Measurements from ENCODE around the gene PML. TPM values are rescaled to one million over a fixed set of nuclear protein-coding genes. Genes with fewer than 3 reads are reported as not detected.
"Not testable (repeated sequence)": the region's sequence is repeated elsewhere in the genome, so short reads cannot be mapped to it uniquely, and the experiment has no call there.

The PML gene
- total RNA-seq, 1 experiment from 2014 or later: 61.1 TPM

GRCh38 chr15:74037171-74038117 is 42.9 kb downstream of the PML start:
- no peak for DNase-seq (ENCODE audit: low spot score)

DNA sequence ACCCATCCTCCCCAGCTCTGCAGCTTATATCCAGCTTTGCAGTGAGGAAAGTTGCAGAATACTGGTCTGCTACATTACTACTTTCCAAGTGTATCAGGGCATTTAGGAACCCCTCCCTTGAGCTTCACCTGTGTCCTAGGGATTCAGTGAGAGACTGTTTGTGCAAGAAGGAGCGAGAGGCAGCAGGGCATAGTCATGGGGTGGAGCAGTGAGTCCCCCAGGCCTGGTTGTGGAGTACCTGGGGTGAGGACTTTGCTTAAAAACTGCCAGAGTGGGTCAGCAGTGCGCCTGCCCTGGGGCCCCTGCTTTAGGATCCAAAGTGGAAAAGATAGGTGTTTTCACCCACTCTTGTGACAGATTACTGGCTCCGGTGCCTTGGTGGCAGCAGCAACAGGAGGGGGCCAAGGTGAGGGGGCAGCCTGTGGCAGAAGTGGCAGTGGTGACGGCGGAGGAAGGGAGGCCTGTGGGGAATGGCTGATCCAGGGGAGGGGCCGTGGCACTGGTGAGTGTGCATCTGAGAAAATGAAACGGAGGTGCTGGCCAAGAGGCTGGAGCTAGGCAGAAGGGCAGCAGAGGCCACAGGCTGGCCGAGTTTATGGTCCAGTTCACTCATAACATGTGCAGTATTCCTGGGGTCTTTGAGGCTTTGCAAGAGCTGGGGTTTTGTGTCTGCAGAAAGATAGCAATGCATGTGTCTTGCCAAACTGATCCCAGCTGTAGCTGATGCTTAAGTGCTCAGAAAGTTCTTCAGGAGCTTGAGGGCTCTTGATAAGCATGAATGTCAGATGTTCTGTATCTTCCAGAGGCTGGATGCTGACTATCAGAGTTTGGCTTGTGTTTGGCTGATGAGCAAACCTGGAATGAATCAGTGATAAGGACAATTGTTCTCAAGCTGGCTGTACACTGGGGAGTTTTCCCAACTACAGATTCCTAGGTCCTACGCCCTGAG is 44.5 kb downstream of the PML start:
- DNase-seq (ENCODE audit: low spot score): peak; percentile 58

- no peak for DNase-seq (ENCODE audit: low spot score)
These were observed 45.1 kb downstream of the PML start for GRCh38 chr15:74039656-74040010.

DNA sequence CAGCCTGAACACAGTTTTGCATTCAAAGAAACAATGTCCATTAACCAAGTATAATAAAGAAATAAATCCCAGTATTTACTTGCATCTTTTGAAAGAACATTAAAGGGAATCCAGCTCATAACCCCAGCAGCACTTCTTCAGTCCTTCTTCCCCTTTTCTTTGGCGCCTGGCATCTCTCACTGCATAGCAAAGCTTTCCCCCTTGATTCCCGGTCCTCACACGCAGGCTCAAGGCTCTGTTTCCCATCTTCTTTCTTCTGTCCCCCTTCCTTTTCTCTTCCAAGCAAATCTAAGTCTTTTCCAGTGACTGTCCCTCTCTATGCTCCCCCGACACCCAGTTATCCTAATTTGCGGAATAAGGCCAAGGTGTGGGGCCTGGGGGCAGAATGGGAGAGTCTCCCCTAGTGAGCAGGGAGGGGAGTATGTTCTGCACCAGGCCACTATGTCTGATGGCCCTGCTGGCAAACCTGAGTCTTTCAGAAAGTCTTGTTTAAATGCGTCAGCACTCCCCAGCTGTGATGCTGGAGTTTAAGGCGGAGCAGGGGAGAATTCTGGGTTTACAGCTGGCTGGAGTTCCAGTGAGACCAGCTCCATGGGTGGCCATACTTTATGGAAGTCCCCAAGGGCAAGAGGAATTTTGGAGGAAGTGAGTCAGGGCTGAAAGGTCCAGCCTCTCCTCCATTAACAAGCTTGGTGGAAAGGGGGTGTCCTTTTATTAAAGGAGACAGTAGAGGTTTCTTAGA is 45.8 kb downstream of the PML start:
- DNase-seq (ENCODE audit: low spot score): peak; percentile 96

GRCh38 chr15:74041311-74041756 is 46.8 kb downstream of the PML start:
- no peak for DNase-seq (ENCODE audit: low spot score)

GRCh38 chr15:74041777-74042435 is 47.4 kb downstream of the PML start:
- no peak for DNase-seq (ENCODE audit: low spot score)

DNA sequence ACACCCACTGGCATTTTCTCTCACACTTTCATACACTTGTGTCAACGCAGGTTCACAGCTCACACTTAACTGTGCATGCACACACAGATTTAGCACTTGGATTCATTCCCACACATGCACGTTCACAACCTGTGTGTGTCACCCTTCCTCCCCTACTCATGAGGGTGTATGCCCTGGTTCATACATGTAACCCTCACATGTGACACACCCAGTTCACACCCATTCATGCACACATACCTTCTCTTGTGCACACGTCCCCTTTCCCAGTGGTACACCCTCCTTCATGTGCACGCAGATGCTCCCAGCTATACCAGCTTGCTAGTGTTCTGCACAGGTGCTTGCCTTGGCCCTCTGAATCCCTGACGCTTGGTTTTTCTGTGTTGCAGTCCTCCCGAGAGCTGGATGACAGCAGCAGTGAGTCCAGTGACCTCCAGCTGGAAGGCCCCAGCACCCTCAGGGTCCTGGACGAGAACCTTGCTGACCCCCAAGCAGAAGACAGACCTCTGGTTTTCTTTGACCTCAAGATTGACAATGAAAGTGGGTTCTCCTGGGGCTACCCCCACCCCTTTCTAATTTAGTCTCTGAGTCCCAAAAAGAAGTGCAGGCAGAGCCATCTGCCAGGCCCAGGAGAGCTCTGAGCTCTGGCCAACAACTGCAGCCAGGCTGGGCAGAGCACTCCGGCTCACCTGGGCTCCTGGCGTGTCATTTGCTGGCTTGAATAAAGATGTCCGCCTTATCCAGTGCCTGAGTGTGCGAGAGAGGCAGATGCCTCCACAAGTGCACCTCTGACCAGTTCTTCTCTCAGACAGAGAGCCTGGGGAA is 48.3 kb downstream of the PML start:
- no peak for DNase-seq (ENCODE audit: low spot score)

DNA sequence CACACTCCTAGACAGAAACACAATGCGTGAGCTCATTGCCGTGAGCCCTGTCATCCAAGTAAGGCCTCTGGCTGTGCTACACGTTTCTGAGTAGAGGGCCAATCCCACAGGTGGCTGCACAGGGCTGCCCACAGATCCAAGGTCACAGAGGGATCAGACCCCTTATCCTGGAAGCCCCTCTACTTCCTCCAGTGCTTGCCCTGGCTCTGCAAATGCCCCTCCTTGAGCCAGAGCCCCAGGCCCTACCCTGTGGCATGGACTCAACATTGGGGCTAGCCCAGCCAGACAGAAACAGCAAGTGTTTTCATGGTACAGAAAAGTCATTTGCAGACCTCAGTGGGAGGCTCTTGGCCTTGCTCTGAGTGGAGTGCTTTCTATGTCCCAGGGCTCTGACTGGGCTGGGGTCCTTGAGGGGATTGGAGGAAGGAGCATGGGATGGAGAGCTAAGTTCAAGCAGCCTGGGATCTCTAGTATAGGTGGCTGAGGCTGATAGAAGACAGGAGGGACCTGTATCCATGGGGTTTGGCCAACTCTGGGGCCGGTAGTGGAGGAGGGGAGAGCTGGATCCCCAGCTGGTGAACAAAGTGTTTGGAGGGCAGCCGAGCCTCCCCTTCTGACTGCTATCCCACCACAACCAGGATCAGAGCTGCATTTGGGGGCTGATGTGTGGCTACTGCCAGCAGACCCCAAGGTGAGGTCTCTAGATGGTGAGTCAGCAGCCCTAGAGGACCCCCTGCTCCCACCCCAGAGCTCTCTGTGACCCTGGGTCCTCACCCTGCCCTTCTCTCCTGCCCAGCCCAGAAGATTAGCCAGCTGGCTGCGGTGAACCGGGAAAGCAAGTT is 49.1 kb downstream of the PML start:
- no peak for DNase-seq (ENCODE audit: low spot score)

- no peak for DNase-seq (ENCODE audit: low spot score)
These were observed 50.0 kb downstream of the PML start for GRCh38 chr15:74044267-74045110.

- DNase-seq (ENCODE audit: low spot score): no peak
These were observed 50.7 kb downstream of the PML start for GRCh38 chr15:74045184-74045583.

DNA sequence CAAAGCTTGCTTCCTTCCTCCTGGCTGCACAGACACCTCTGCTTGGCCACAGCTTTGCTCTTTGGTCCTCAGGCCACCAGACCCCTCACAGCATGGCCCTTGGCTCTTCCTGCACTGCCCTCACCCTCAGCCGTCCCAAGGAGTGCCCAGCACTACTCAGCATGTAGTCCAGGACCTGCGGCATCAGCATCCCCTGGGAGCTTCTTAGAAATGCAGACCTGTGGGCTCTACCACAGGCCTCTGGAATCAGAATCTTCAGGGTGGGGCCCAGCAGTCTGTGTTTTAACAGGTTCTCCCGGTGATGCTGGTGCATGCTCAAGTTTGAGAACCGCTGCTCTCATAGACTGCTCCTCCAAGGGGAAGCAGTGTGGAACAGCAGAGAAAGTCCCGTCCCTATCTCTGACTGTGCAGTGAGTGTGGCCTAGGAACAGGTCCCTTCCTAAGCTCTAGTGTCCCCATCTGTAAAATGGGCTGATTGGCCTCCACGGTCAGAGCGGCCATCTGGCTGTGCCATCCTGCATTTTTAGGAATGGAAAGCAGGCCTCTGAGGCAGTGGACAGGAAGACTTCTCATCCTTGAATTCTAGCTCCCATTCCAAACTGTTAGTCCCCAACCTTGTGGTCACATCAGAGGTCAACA is 51.2 kb downstream of the PML start:
- no peak for DNase-seq (ENCODE audit: low spot score)

DNA sequence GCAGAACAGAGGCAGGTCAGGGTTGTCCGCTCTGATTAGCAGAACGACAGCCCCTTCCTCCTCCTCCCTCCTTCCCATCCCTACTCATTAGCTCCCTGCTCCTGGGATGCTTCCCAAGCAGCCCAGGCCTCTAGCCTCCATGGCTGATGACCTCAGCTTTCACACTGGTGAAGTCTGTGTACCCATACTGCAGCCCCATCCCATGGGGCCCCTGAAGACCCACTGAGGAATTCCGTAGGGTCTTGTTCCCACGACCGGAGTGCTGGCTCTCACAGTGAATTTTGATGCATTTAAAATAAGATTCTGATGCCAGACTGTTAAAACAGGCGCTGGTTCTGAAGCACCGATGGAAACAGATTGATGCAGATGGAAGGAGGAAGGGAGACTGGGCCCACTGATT is 51.8 kb downstream of the PML start:
- DNase-seq (ENCODE audit: low spot score): no peak

DNA sequence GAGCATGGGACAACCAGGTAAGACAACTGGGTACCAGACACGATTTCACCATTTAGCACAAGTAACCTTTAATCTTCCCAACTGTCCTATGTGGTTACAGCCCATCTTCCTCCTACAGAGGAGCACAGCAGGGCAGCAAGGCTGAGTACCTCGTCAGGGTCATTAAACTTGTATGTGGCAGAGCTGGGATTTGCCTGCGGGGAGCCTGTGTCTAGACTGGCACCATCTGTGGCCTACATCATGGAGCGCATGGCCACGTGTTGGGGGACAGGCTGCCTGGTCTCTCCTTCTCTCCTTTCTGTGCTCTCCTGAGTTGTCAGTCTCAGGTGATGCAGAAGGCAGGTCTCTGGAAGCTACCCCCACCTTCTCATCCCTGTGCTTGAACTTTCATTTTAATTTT is 55.6 kb downstream of the PML start:
- DNase-seq (ENCODE audit: low spot score): no peak

- DNase-seq (ENCODE audit: low spot score): no peak
These were observed 56.2 kb downstream of the PML start for GRCh38 chr15:74050556-74051234.

- not testable (repeated sequence) for DNase-seq (ENCODE audit: low spot score)
These were observed 58.0 kb downstream of the PML start for GRCh38 chr15:74052271-74053260.

DNA sequence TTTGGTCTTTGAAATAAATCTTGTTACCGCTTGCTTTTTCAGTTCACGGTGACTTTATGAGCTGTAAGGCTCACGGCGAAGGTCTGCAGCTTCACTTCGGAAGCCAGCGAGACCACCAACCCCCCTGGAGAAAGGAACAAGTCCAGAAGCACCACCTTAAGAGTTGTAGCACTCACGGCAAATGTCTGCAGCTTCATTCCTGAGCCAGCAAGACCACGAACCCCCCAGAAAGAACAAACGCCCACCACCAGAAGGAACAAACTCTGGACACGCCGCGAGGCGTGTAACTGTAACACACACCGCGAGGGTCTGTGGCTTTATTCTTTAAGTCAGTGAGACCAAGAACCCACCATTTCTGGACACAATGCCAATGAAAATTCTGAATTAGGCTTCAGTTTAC is 59.0 kb downstream of the PML start:
- no peak for DNase-seq (ENCODE audit: low spot score)

Measured in A172 (cell line).